ENCODE results near the gene CD48. TPM values are rescaled to one million over a fixed set of nuclear protein-coding genes. Genes with fewer than 3 reads are reported as not detected.

The CD48 gene
- total RNA-seq, 1 experiment from 2014 or later: not detected

GRCh38 chr1:160652924-160653619, 58.5 kb downstream of the CD48 start:
- no peak for DNase-seq (ENCODE audit: low spot score)

DNA sequence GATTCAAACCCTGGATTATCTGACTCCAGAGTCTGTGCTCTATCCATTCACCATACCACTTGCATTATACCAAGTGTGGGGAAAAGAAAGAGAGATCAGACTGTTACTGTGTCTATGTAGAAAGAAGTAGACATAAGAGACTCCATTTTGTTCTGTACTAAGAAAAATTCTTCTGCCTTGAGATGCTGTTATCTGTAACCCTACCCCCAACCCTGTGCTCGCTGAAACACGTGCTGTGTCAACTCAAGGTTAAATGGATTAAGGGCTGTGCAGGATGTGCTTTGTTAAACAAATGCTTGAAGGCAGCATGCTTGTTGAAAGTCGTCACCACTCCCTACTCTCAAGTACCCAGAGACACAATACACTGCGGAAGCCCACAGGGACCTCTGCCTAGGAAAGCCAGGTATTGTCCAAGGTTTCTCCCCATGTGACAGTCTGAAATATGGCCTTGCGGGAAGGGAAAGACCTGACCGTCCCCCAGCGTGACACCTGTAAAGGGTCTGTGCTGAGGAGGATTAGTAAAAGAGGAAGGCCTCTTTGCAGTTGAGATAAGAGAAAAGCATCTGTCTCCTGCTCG, 59.5 kb downstream of the CD48 start:
- peak; percentile 19 for DNase-seq (ENCODE audit: low spot score)

GRCh38 chr1:160651433-160652064, 60.1 kb downstream of the CD48 start:
- DNase-seq (ENCODE audit: low spot score): no peak

GRCh38 chr1:160647329-160647720, 64.3 kb downstream of the CD48 start:
- DNase-seq (ENCODE audit: low spot score): no peak

DNA sequence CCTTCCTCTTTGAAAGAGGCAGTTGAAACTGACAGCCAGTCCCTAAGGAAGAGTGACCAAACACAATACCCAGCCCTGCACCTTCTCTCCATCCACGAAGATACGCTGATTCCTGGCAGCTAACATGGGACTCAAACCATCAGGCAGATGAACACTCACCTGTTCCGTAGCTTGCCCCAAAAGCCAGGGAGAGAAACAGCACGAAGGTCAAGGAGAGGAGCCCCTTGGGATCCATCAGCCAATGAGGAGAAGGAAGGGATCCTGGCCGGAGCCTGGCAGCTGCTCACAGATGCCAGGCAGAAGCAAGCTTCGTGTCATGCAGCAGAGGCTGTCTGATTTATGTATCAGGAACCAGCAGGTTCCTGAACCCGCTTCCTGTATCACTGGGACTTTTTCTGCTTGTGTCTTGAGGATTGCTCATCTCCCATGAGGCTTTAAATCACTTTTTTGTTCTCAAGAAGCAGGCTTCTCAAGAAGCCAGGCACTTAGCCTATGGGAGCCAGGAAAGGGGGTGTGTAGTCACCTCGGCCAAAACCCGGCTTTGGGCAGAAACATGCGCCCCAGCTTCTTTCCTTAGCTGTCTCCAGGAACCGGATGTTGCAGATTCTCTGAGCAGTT, 64.8 kb downstream of the CD48 start, which contains the start of gene SLAMF1:
Gene SLAMF1, minus strand, starts transcription at position 334 of the 618 bp plus-strand sequence. Its CDS starts 99 bp downstream, at position 235.
- DNase-seq (ENCODE audit: low spot score): no peak

GRCh38 chr1:160646180-160646579, 65.4 kb downstream of the CD48 start:
- no peak for DNase-seq (ENCODE audit: low spot score)

GRCh38 chr1:160645386-160646130, 66.1 kb downstream of the CD48 start:
- no peak for DNase-seq (ENCODE audit: low spot score)

DNA sequence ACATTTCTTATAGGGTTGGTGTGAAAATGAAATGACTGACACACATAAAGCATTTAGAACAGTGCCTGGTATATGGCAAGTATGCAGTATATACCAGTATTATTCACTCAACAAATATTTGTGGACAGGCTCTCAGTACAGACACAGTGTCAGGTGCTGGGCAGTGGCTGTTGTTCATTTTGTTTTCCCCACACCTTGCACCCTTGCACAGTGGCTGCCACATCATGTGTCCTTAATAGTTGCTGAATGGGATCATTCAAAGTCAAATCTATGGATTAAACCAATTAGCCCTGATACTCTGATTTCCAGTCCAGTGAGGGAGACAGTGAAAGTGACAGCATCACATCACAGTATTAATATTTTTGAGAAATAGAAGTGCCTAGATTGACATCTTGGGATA, 67.2 kb downstream of the CD48 start:
- DNase-seq (ENCODE audit: low spot score): no peak

GRCh38 chr1:160643138-160643537, 68.5 kb downstream of the CD48 start:
- no peak for DNase-seq (ENCODE audit: low spot score)

DNA sequence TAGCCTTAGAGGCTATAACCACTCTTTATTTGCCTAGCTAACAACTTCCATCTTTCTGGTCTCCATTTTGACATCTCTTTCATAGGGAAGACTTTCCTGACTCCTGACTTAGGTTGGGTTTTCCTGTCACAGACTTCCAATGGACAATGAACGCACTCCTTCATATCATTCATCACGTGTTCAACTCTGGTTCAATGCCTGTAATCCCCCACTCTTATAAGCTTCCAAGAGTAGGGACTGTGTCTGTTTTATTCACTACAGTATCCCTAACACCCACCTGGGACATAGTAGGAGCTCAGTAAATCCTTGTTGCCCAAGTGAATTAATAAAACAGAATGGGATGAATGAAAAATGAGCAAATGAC, 69.4 kb downstream of the CD48 start:
- DNase-seq (ENCODE audit: low spot score): no peak

GRCh38 chr1:160641323-160642280, 70.0 kb downstream of the CD48 start:
- DNase-seq (ENCODE audit: low spot score): no peak

- DNase-seq (ENCODE audit: low spot score): no peak
Observed at GRCh38 chr1:160640359-160641123, 71.1 kb downstream of the CD48 start.

- no peak for DNase-seq (ENCODE audit: low spot score)
Observed at GRCh38 chr1:160639652-160640051, 72.0 kb downstream of the CD48 start.

DNA sequence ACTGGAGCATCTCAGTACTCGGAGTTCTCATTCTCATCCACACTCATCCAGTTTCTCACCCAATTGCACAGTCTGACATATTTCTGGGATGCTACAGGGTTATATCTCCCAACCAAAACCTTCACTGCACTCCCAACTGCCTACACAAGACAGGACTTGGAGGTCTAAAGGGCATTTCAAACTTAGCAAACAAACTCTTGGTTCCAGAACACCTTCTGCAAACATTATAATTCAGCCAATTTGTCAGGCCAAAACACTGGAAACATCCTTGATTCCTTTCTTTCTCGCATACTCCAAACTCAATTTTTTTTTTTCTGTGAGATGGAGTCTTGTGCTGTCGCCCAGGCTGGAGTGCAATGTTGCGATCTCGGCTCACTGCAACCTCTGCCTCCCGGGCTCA, 72.7 kb downstream of the CD48 start:
- no peak for DNase-seq (ENCODE audit: low spot score)

- DNase-seq (ENCODE audit: low spot score): no peak
Observed at GRCh38 chr1:160638540-160638857, 73.1 kb downstream of the CD48 start.

GRCh38 chr1:160637821-160638539, 73.6 kb downstream of the CD48 start:
- no peak for DNase-seq (ENCODE audit: low spot score)

GRCh38 chr1:160637065-160637464, 74.6 kb downstream of the CD48 start:
- no peak for DNase-seq (ENCODE audit: low spot score)

DNA sequence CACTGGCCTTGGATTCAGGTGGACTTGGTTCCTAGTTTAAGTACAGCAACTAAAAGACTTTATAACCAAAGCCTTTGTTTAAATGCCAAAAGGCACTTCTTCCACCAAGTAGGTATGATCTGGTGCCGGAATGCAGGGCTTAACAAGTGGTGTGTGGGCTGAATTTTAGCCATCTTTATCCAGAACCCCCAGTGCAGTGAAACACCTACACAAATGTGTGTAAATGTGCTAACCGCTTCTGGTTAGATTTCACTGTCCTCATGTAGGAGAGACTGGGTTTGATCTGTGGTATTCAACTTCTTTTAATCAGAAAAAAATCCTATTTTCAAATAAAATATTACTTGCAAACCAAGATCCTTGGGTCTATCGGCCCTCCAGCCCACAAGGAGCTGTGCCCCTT, 75.1 kb downstream of the CD48 start:
- no peak for DNase-seq (ENCODE audit: low spot score)

DNA sequence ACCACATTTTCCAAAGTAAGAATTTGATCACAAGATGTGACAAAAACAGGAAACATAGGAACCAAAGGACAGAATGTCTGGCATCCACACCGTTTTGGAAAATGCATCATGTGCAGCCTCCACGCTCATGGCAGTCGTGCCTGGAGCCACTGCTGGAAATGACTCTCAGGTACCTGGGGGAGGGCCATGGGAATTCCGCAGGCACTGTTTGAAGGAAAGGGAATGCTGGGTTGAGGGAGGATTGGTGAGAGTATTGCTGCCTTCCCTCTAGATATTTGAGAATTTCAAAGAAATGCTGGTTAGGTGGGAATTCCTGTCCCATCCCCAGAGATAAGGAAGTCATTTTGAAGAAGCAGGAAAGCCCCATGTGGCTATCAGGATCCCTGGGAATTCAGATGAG, 75.5 kb downstream of the CD48 start:
- no peak for DNase-seq (ENCODE audit: low spot score)

Measured in H4 (cell line).